ENCODE data around the gene PNMA8B.

Gene PNMA8B

GRCh38 chr19:46481223-46481848, 14.3 kb downstream of the PNMA8B start:
- TF ChIP-seq ZBTB7A (IDR thresholded peaks at IDR 0.05; ENCODE audit: low read depth) (no peak), EGR1 (IDR thresholded peaks at IDR 0.05) (no peak)
- TF ChIP-seq, protein P1, sequence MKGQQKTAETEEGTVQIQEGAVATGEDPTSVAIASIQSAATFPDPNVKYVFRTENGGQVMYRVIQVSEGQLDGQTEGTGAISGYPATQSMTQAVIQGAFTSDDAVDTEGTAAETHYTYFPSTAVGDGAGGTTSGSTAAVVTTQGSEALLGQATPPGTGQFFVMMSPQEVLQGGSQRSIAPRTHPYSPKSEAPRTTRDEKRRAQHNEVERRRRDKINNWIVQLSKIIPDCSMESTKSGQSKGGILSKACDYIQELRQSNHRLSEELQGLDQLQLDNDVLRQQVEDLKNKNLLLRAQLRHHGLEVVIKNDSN (IDR thresholded peaks at IDR 0.05): 0 out of 2 replicates have a peak, but pooled peaks have one; percentile 24

GRCh38 chr19:46480415-46480814, 15.3 kb downstream of the PNMA8B start:
- TF ChIP-seq YY1 (IDR thresholded peaks at IDR 0.05; ENCODE audit: low read depth) (no peak), ZBTB7A (IDR thresholded peaks at IDR 0.05; ENCODE audit: low read depth) (no peak), EGR1 (IDR thresholded peaks at IDR 0.05) (no peak), REST (IDR thresholded peaks at IDR 0.05; ENCODE audit: low read depth) (no peak), TCF12 (IDR thresholded peaks at IDR 0.05; ENCODE audit: low read depth) (no peak), TAF1 (IDR thresholded peaks at IDR 0.05; ENCODE audit: low read depth) (no peak), NFIC (IDR thresholded peaks at IDR 0.05) (no peak), RAD21 (IDR thresholded peaks at IDR 0.05; ENCODE audit: low read depth) (no peak), FOXM1 (IDR thresholded peaks at IDR 0.05; ENCODE audit: borderline replicate concordance, low read depth) (no peak), CREB1 (IDR thresholded peaks at IDR 0.05; ENCODE audit: low read depth) (no peak), MAX (IDR thresholded peaks at IDR 0.05) (no peak)

GRCh38 chr19:46478356-46478986, 17.2 kb downstream of the PNMA8B start:
- no peak for TF ChIP-seq EP300 (IDR thresholded peaks at IDR 0.05; ENCODE audit: borderline replicate concordance)
- TF ChIP-seq ZBTB7A (IDR thresholded peaks at IDR 0.05; ENCODE audit: low read depth): no peak
- TF ChIP-seq TAF1 (IDR thresholded peaks at IDR 0.05; ENCODE audit: low read depth): no peak
- no peak for TF ChIP-seq RAD21 (IDR thresholded peaks at IDR 0.05; ENCODE audit: low read depth)
- TF ChIP-seq FOXM1 (IDR thresholded peaks at IDR 0.05; ENCODE audit: borderline replicate concordance, low read depth): no peak
- TF ChIP-seq MAX (IDR thresholded peaks at IDR 0.05): no peak
- no peak for TF ChIP-seq TEAD4 (IDR thresholded peaks at IDR 0.05)
- TF ChIP-seq CEBPB (IDR thresholded peaks at IDR 0.05): no peak
- no peak for TF ChIP-seq REST (IDR thresholded peaks at IDR 0.05; ENCODE audit: low read depth)

GRCh38 chr19:46475986-46476385, 19.7 kb downstream of the PNMA8B start:
- TF ChIP-seq TEAD4 (IDR thresholded peaks at IDR 0.05) (no peak), NFIC (IDR thresholded peaks at IDR 0.05) (no peak), CEBPB (IDR thresholded peaks at IDR 0.05) (no peak), ZBTB7A (IDR thresholded peaks at IDR 0.05; ENCODE audit: low read depth) (no peak), REST (IDR thresholded peaks at IDR 0.05; ENCODE audit: low read depth) (no peak), TCF12 (IDR thresholded peaks at IDR 0.05; ENCODE audit: low read depth) (no peak), EGR1 (IDR thresholded peaks at IDR 0.05) (no peak), FOXM1 (IDR thresholded peaks at IDR 0.05; ENCODE audit: borderline replicate concordance, low read depth) (no peak), EP300 (IDR thresholded peaks at IDR 0.05; ENCODE audit: borderline replicate concordance) (no peak), MAX (IDR thresholded peaks at IDR 0.05) (no peak), RAD21 (IDR thresholded peaks at IDR 0.05; ENCODE audit: low read depth) (no peak), YY1 (IDR thresholded peaks at IDR 0.05; ENCODE audit: low read depth) (no peak), TAF1 (IDR thresholded peaks at IDR 0.05; ENCODE audit: low read depth) (no peak)
- TF ChIP-seq, protein P1 (IDR thresholded peaks at IDR 0.05): no peak

Data from Ishikawa (cell line).